ENCODE results near the gene TRPC4.
"Not testable (repeated sequence)": the region's sequence is repeated elsewhere in the genome, so short reads cannot be mapped to it uniquely, and the experiment has no call there.

Gene TRPC4

DNA sequence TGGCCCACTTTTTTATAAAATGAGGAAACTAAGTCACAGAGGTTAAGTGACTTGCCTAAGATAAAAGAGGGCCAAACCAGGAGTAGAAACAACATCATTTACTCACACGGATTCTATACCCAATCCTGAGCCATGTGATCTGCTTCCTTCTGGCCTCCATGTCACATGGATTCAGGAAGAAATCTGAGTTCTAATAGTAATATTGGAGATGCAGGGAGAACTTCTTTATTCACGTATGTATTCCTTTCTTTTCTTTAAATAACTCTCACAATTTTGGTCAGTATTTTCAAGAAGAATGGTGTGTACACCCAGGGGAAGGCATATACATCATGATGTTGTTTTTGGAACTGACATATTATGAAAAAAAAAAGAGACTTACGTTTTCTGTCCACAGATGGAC lies 272.8 kb downstream of the TRPC4 start:
- no peak for DNase-seq

DNA sequence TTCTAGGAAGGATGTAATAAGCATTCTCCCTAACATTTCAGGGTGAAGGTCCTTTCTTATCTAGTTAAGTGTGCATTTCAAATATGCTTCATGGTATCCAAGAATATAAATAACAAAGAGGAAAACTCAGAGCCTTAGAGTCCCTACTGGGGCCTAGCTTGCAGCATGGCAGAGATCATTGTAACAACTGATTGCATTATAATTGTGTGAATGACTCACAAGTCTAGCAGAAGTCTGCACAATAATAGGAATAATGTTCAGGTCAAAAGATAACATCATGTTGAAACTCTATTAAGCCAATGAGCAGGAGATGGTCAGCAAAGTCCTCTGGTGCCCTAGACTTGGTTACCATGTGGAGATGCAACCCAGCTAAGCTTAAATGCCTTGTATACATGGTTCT lies 274.4 kb downstream of the TRPC4 start:
- DNase-seq: no peak

DNA sequence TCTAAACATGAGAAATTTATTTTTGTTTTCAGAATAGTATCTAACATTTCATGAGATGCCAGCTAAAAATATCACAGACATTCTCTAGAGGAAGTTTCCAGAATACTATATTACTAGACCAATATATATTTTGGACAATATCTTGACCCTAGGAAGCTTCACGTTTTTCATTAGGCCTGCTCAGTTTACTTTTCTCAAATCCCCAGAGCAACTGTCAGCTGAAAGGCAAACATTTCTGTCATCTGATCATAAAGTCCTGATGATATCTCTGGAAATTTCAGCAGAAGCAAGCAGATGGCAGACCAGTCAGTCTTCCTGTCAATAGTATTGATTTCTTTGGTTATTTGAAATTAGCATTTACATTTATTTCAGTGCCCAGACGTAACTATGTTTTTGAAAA lies 275.0 kb downstream of the TRPC4 start:
- no peak for DNase-seq

DNA sequence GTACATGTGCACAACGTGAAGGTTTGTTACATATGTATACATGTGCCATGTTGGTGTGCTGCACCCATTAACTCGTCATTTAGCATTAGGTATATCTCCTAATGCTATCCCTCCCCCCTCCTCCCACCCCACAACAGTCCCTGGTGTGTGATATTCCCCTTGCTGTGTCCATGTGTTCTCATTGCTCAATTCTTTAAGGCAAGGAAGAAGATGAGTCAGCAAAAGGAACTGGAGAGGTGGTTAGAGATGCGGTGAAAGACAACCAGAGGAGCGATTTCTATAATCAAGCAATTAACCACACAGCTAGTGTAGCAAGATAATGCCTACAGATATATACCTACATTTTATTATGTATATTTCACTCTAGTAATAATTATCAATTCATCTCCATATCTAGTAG lies 280.2 kb downstream of the TRPC4 start:
- DNase-seq: not testable (repeated sequence)

DNA sequence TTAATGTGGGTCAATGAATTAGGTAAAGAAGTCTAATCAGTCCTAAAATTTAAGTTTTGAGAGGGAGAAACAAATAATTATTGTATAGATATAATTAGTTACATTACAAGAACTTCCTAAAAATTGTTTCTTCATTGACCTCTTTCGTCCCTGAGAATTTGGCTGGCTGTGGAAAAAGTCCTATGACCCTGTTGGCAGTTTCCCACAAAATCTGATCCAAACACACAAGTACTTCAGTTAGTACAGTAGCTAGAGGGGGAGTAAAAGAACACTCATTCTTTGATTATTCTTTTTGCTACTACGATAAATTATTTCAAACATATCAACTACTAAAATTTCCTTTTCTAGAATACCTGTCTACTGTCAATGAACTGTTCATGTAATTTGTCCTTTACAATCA lies 282.3 kb downstream of the TRPC4 start:
- DNase-seq: no peak

Data from inflammatory macrophage treated with lipopolysaccharide for 4 hours (primary cell).